GM19324 (cell line): ENCODE results near the gene KLHDC4.
A peak's percentile ranks its signal among the peaks of the same experiment; 100 is the strongest.
"Not testable (repeated sequence)": the region's sequence is repeated elsewhere in the genome, so short reads cannot be mapped to it uniquely, and the experiment has no call there.

ENCODE experiments used
- ATAC-seq: cut with Tn5 transposase; IDR thresholded peaks from one replicate; pipeline ENCODE4 v1.9.1; 2021; ENCODE audit warnings: mild to moderate bottlenecking, moderate library complexity; ENCODE audit not compliant: unreplicated experiment, low FRiP score

KLHDC4 gene

GRCh38 chr16:87765776-87766484 is at the start of gene KLHDC4:
TSS of gene KLHDC4 (minus strand) at chr16:87765986. CDS start at chr16:87765890, 96 bp downstream.
- ATAC-seq, result peak; percentile 78

- no peak for ATAC-seq
Measured at GRCh38 chr16:87815567-87815966, 49.8 kb upstream of the KLHDC4 start.

- no peak for ATAC-seq
Measured at GRCh38 chr16:87812200-87812656, 46.4 kb upstream of the KLHDC4 start.

- not testable (repeated sequence) for ATAC-seq
Measured at GRCh38 chr16:87811454-87811853, 45.7 kb upstream of the KLHDC4 start.

GRCh38 chr16:87809150-87809902 is 43.5 kb upstream of the KLHDC4 start:
- no peak for ATAC-seq

GRCh38 chr16:87808108-87808507 is 42.3 kb upstream of the KLHDC4 start:
- no peak for ATAC-seq

- no peak for ATAC-seq
Measured at GRCh38 chr16:87806641-87807546, 41.1 kb upstream of the KLHDC4 start.

GRCh38 chr16:87806261-87806640 is 40.5 kb upstream of the KLHDC4 start:
- ATAC-seq, result no peak

- ATAC-seq, result no peak
Measured at GRCh38 chr16:87803385-87803784, 37.6 kb upstream of the KLHDC4 start.

- ATAC-seq, result no peak
Measured at GRCh38 chr16:87802670-87803069, 36.9 kb upstream of the KLHDC4 start.

- ATAC-seq, result no peak
Measured at GRCh38 chr16:87801679-87802259, 36.0 kb upstream of the KLHDC4 start.

- ATAC-seq, result no peak
Measured at GRCh38 chr16:87800497-87800896, 34.7 kb upstream of the KLHDC4 start.

GRCh38 chr16:87795336-87795735 is 29.6 kb upstream of the KLHDC4 start:
- no peak for ATAC-seq

GRCh38 chr16:87794485-87795078 is 28.8 kb upstream of the KLHDC4 start:
- ATAC-seq, result no peak

- no peak for ATAC-seq
Measured at GRCh38 chr16:87792205-87792565, 26.4 kb upstream of the KLHDC4 start.

- ATAC-seq, result no peak
Measured at GRCh38 chr16:87791295-87792204, 25.8 kb upstream of the KLHDC4 start.

- ATAC-seq, result no peak
Measured at GRCh38 chr16:87790292-87791100, 24.7 kb upstream of the KLHDC4 start.
